ENCODE results near the gene PARP12.

DNA sequence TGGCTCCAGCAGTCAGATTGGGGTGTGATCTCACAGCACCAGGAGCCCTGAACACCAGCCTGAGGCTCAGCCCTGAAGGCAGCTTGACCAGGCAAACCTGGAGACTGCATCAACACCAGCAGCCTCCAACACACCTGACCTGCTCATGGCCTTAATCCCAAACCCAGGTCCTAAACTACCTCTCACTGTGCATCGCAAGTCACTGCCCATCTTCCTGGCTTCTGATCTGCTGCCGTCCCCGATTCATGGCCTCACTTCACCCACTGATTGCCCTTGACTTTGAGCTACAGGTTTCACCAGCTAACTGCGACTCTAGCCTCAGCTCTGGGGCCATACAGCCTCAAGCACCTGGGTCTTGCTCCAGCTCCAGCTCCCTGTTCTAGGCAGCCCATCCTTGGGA is 49.1 kb downstream of the PARP12 start:
- TF ChIP-seq, protein P1, sequence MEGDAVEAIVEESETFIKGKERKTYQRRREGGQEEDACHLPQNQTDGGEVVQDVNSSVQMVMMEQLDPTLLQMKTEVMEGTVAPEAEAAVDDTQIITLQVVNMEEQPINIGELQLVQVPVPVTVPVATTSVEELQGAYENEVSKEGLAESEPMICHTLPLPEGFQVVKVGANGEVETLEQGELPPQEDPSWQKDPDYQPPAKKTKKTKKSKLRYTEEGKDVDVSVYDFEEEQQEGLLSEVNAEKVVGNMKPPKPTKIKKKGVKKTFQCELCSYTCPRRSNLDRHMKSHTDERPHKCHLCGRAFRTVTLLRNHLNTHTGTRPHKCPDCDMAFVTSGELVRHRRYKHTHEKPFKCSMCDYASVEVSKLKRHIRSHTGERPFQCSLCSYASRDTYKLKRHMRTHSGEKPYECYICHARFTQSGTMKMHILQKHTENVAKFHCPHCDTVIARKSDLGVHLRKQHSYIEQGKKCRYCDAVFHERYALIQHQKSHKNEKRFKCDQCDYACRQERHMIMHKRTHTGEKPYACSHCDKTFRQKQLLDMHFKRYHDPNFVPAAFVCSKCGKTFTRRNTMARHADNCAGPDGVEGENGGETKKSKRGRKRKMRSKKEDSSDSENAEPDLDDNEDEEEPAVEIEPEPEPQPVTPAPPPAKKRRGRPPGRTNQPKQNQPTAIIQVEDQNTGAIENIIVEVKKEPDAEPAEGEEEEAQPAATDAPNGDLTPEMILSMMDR (IDR thresholded peaks at IDR 0.05 in 2 of 3, conservative IDR thresholded peaks at IDR 0.05 in 1 of 3; ENCODE audit: control insufficient read depth in 2 of 3, extremely low read depth in 1 of 3, insufficient read depth in 1 of 3, low read depth in 3 of 3, low read length in 3 of 3): no peak
- TF ChIP-seq BMI1 (IDR thresholded peaks at IDR 0.05; ENCODE audit: borderline replicate concordance): no peak
